Large intestine (tissue), 1 donor: Measurements from ENCODE around the gene IZUMO1. TPM values are rescaled to one million over a fixed set of nuclear protein-coding genes. Genes with fewer than 3 reads are reported as not detected.

Experiments
- polyA plus RNA-seq: library from polyadenylated mRNA; unstranded; fragments of 120-200 nt; gene quantifications from one replicate; pipeline ENCODE4 v1.2.1, GENCODE V29; 2013

The IZUMO1 gene
- polyA plus RNA-seq, 1 donor: 0.40 TPM

Other genes with a start within 250 kb of the IZUMO1 start
- gene LMTK3, start 235.1 kb downstream of the IZUMO1 start, polyA plus RNA-seq: 7.2 TPM
- 1.0 TPM for gene SULT2B1, start 194.7 kb downstream of the IZUMO1 start, polyA plus RNA-seq
- gene SPACA4, start 140.2 kb downstream of the IZUMO1 start, polyA plus RNA-seq: 4.2 TPM
- 77.5 TPM for gene FAM83E, start 131.8 kb downstream of the IZUMO1 start, polyA plus RNA-seq
- 2,091 TPM for gene RPL18, start 127.7 kb downstream of the IZUMO1 start, polyA plus RNA-seq
- gene SPHK2, start 127.4 kb downstream of the IZUMO1 start, polyA plus RNA-seq: 20.1 TPM
- gene DBP, start 109.5 kb downstream of the IZUMO1 start, polyA plus RNA-seq: 4.0 TPM
- 10.1 TPM for gene CA11, start 100.7 kb downstream of the IZUMO1 start, polyA plus RNA-seq
- gene NTN5, start 73.9 kb downstream of the IZUMO1 start, polyA plus RNA-seq: 0.42 TPM
- 105 TPM for gene FUT2, start 50.9 kb downstream of the IZUMO1 start, polyA plus RNA-seq
- gene MAMSTR, start 27.2 kb downstream of the IZUMO1 start, polyA plus RNA-seq: 4.1 TPM
- gene RASIP1, start 6.3 kb downstream of the IZUMO1 start, polyA plus RNA-seq: 6.9 TPM
- gene FUT1, start 5.7 kb upstream of the IZUMO1 start, polyA plus RNA-seq: 1.3 TPM
- not detected for gene FGF21, start 8.6 kb upstream of the IZUMO1 start, polyA plus RNA-seq
- gene BCAT2, start 64.1 kb upstream of the IZUMO1 start, polyA plus RNA-seq: 76.4 TPM
- gene HSD17B14, start 89.6 kb upstream of the IZUMO1 start, polyA plus RNA-seq: 78.1 TPM
- 14.5 TPM for gene PLEKHA4, start 121.7 kb upstream of the IZUMO1 start, polyA plus RNA-seq
- gene PPP1R15A, start 125.5 kb upstream of the IZUMO1 start, polyA plus RNA-seq: 80.5 TPM
- gene TULP2, start 151.8 kb upstream of the IZUMO1 start, polyA plus RNA-seq: 0.28 TPM
- gene NUCB1, start 153.4 kb upstream of the IZUMO1 start, polyA plus RNA-seq: 237 TPM
- gene DHDH, start 186.8 kb upstream of the IZUMO1 start, polyA plus RNA-seq: 5.2 TPM
- 129 TPM for gene BAX, start 208.0 kb upstream of the IZUMO1 start, polyA plus RNA-seq
- gene FTL, start 218.4 kb upstream of the IZUMO1 start, polyA plus RNA-seq: 6,937 TPM
- 39.1 TPM for gene GYS1, start 246.4 kb upstream of the IZUMO1 start, polyA plus RNA-seq
- gene RUVBL2, start 247.0 kb upstream of the IZUMO1 start, polyA plus RNA-seq: 65.0 TPM